Measurements from ENCODE around the gene PPP1R37.

PPP1R37 gene

DNA sequence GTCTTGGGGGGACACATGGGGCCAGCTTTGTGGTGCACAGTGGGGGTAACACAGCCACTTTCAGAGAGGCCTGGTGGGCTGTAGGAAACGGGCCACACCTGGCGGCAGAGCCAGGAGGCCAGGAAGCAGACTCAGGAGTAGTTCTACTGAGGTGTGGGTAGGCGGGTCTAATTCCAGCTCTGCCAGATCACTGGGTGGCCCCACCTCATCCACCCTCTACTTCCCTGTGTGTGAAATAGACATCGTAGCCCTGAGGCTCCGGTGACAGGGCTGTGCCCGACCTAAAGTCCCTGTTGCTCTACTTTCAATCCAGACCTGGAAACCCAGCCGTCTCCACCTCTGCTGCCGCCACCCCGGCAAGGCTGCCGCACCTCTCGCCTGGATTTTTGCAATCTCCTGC is 63.8 kb downstream of the PPP1R37 start:
- no peak for DNase-seq

DNA sequence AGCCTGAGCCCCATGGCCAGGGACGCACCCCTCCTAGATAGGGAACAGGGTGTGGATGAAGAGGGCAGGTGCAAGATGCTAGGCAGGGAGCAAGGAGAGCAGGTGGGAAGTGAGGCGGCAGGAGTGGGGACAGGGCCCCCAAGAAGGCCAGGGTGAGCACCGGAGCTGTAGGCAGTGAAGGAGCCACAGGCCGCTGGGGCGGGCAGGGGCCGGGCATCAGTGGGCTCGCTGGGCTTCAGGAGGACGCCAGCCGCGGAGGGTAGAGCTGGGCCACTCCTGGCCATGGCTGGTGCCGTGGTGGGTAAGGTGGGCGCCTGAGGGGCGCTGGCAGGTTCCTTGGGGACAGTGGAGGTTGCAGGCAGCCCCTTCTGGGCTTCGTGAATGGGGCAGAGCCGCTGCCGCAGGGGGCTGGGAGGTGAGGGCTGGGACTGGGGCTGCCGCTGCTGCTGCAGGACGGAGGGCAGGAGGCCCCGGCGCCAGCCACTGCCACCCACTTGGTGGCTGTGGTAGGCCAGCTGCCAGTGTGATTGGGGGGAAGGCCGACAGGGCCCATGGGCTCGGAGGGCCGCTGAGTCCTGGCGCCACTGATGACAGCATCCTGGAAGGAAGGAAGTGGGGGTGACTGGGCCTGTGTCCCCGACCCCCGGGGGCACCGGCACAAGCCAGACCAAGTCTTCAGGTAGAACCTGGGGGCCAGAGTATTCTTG is 65.7 kb downstream of the PPP1R37 start:
- no peak for DNase-seq

DNA sequence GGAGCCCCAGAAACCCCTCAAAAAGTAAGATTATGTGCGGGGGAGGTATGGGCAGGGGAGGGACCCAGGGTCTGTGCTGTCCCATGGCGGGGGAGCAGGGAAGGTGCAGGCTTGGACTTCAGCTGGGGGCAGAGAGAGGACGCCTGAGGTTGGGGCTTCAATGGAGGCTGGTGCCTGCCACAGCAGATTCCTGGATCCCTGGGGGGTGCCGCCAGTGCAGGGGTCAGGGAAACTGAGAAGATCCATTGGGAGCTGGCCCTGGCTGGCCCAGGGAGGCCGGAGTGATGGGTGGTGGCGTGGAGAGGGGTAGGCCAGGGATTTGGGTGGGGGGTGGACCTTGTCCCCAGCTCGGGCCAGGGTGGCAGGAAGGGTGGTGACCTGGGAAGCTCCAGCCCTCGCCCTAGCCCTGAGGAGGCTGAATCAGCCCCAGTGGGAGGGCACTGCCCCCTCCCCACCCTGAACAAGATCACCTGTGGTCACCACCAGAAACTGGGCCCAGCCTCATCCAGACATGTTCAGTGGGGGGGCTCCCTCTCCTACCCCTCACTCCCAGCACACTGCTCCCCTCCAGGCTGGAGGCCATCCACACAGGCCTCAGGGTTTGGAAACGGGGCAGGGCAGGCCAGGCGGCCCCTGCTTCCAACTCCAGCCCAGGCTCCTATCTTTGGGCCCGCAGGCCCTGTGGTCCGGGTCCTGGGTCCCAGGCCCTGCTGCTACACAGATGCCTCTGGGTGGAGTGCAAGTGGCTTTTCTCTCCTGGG is 66.4 kb downstream of the PPP1R37 start:
- DNase-seq = no peak

DNA sequence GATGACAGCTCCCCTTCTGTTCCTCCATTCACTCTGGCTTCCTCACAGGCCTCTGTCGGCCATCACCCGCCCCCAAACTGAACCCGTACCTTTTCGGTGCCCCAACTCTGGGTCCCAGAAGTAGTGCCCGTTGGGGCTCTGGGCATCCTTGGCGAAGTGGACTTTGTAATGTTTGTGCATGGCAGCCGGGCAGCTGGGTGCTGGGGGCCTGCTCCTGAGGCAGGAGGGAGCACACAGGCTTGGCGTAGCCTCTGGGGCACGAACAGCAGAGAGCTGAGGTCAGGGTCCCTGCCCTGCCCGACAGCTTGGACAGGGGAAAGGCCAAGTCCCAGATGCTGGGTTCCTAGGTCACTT is 67.0 kb downstream of the PPP1R37 start:
- DNase-seq = no peak

DNA sequence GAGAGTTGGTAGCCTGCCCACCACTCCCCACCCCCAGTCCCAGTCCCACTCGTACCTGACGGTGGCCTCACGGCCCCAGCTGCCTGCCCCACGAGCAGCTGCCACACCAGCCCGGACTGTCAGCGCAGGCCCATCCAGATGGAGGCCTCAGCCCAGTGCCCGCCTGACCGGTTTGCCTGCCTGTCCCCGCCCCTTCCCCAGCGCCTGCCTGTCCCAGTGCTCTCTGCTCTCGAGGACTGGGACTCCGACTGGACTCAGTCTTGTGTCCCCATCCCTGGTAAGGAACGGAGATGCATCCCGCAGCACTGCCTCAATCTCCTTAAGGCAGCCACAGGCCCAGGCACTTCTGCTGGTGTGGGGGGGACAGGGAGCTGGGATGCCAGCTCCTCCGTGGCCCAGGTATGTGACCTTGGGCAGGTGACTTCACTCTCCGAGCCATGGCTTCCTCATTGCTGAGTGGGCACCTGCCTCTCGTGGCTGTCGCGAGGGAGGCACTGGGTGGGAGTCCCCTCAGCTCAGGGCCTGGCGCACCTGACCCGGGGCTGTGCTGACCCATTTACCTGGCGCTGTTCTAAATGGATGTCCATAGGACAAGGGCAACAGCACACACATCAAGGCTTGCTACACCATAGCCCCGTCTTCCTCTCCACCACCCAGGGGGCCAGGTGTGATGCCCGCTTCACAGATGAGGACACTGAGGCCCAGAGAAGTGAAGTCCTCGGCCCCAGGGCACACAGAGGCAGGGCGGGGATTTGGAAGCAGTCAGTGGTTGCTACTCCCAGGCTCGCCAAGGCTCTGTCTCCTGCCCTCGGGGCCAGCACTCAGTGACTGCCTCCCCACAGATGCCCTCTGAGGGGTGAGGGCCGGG is 68.1 kb downstream of the PPP1R37 start, which contains the start of gene NKPD1:
Gene NKPD1 (minus strand): TSS at position 113 of the 868 bp plus-strand sequence. CDS start 832 bp downstream, outside the sequence.
- DNase-seq = no peak

DNA sequence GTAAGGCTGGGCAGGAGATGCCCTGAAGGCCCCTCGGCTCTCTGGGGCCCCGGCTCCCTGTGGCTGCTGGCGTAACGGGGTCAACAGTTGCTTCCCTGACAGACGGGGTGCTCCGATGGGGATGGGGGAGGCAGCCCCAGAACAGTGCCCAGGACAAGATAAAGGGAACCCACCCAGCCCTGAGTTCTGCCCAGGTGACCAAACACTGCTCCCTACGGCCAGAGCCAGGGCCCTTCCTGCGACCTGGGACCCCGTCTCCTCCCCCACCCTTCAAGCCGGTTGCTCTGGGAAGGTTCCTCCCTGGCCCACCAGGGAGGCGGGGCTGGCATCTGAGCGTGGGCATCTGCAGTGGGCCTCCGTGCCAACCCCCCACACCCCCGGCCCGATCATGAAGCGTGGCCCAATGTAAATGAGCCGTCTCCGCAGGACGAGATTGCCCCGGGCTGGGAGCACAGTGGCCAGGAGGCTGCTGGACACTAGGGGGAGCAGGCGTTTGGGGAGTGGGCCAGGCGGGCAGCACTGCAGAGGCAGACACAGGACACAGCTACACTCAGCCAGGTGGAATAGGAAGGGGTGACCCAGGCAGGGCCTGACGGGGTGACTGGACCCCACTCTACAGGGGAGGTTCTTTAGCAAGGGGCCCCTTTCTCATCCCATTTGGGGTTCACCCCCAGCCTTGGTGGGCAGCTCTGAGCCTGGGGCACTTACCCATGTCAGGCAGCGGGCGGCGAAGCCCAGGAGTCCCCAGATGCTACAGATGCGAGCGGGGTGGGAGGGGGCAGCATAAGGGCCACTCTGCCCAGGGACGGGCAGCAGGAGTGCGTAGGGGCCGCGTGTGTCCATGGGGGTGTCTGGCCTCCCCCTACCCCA is 69.0 kb downstream of the PPP1R37 start:
- no peak for DNase-seq

DNA sequence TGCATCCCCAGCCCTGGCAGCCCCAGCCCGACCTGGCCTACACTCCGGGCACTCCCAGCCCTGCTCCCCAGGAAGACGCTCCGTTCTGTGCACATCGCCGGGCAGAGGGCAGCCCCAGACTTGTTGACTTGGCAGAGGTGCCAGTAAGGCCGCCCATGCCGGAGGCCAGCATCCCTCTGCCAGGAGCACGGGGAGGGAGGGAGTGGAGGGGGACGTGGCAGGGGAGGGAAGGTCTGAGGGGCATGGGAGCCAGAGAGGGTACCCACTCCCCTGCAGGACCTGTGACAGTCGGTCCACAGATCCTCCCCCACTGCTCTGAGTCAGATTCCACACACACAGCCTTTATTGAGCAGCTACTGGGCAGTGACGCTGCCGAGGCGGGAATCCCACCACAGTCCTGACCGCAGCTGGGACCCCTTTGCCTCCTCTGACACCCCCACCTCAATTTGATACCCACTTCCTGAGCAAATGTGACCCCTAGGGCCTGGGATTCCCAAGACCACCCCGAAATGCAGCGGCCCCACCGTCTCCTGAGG is 69.7 kb downstream of the PPP1R37 start:
- no peak for DNase-seq

DNA sequence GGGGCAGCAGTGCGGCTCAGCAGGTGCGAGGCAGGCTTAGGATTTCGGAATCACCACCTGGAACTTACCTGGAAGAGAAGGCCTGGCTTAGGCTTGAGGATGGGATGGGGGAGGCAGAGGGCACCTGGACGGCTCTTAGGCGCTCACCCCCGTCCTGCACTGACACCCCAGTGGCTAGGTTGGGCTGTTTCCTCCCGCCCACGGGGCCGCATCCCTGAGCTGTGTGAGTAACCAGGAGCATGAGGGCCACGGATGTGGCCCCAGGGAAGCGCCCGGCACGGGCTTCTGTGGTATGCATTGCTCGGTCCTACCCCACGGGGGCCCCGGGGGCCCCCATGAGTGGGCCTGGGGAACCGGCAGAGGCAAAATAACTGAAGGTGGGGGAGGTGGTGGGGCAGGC is 70.2 kb downstream of the PPP1R37 start:
- no peak for DNase-seq

DNA sequence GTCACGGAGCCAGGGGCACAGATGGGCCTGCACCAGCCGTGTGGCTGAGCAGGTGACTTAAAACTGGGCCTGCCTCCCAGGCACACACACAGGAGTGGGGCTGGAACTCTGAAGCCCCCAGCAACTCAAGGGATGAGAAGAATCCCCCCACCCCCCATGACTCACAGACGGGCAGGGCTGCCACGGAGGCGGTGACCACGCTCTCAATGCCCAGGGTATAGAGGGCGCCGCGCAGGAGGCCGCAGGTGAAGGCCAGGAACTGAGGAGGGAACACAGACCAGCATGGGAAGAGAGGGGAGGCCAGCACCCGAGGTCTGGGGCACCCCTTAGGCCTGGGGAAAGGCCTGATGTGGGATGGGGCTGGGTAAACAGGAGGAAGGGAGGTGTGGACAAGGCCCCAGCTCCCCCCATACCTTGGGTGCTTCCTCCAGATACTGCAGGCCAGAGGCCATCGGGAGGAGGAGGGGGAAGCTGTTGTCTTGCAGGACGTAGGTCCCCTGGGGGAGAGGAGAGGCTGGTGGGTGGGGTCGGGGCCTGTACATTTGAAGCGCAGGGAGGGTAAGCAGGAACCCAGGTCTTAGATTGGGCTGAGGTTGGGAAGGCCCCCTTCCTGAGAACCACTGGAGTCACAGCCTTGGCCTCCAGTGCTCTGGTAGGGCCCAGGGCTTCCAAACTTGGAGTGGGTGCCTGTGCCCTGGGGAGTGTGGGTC is 70.9 kb downstream of the PPP1R37 start:
- no peak for DNase-seq

DNA sequence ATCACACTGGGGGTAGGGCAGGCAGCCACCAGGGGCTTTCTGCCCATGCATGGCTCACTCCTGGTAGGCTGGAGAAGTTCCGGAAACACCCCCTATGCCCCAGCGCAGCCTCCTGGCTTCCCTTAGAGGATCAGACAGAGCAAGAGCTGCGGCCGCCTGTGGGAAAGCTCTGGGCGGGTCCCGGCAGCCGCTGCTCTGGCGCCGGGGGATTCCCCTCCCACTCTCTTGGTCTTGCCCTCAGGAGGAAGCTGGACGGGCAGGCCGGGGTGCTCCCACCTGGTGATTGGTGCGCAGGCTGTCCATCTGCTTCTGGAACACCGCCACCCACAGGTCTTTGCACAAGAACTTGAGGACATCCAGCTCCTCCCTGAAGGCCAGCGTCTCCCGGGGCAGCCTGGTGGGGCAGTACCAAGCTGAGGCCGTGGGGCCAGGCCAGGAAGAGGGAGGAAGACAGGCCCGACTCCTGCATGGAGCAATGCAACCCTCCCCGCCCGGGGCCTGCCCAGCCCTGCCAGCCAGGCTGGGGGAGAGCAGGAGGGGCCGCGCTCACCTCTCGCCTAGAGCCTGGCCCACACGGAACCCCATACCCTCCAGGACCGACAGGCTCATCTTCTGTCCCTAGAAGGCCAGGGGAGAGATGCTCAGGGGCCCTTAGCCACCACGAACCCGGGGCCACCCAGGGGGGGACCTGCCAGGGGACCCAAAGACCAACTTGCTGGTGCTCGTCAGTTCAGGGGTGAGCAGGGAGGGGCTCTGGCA is 71.8 kb downstream of the PPP1R37 start:
- peak in 1 of 2 experiments; percentile 23 for DNase-seq

DNA sequence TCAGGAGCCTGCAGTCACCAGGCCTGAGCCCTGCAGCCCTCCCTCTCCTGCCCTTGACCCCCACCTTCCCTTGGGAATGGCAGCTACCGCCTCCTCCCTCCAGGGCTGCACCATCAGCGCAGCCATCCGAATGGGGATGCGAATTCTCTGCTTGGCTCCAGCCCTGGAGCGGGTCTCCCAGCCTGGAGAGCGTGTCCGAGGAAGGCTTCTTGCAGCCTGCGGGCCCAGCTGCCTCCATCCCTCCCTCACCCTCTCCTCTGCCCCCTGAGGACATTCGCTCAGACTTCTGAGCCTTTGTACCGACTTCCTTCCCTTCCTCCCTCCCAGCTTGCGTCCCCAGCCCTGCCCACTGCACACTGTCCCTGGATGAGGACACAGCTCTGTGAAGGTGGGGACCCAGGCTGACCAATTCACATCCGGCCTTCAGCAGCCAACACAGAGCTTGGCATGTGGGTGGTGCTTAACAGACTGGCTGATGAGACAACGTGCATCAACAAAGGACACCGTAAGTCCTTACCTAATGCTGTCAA is 73.8 kb downstream of the PPP1R37 start:
- DNase-seq = no peak

DNA sequence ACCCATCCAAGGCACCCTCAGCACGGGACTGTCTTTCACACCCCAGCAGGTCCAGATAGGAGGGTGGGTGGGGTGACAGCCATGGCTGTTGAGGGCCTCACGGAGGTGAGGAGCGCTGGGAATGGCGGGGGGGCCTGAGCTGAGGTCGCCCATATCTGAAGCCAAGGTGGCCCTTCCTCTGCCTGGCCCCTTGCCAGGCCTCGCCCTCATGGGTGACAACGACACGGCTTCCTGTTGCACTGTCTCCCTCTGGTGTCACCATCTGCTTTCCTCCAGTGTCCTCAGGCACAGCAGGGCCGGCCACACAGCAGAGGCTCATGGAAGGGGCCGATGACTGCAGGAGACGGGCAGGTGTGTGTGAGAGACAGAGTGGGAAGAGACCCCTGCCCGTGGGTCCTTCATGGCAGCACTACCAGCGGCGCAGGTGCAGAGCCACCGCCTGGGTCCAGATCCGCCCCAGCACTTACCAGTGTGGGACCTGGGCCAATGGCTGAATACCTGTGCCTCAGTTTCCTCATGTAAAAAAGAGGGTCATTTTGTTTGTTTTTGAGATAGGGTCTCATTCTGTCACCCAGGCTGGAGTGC is 75.9 kb downstream of the PPP1R37 start:
- no peak for DNase-seq

DNA sequence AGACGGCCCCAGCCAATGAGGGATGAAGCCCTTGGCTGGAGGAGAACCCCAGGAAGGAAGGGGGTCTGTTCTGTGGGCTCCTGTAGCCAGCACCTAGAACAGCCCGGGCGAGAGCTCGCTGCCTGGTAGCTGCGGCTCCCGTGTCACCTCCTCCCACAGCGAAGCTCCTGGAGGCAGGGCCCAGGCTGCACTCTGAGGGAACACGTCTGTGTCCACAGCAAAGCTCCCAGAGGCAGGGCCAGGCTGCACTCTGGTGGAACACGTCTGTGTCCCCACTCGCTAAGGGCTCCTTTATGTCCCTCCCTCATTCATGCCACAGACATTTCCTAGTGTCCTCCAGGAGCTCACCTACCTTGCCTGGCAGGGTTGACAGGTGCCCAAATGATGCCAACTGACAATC is 76.6 kb downstream of the PPP1R37 start:
- no peak for DNase-seq

DNA sequence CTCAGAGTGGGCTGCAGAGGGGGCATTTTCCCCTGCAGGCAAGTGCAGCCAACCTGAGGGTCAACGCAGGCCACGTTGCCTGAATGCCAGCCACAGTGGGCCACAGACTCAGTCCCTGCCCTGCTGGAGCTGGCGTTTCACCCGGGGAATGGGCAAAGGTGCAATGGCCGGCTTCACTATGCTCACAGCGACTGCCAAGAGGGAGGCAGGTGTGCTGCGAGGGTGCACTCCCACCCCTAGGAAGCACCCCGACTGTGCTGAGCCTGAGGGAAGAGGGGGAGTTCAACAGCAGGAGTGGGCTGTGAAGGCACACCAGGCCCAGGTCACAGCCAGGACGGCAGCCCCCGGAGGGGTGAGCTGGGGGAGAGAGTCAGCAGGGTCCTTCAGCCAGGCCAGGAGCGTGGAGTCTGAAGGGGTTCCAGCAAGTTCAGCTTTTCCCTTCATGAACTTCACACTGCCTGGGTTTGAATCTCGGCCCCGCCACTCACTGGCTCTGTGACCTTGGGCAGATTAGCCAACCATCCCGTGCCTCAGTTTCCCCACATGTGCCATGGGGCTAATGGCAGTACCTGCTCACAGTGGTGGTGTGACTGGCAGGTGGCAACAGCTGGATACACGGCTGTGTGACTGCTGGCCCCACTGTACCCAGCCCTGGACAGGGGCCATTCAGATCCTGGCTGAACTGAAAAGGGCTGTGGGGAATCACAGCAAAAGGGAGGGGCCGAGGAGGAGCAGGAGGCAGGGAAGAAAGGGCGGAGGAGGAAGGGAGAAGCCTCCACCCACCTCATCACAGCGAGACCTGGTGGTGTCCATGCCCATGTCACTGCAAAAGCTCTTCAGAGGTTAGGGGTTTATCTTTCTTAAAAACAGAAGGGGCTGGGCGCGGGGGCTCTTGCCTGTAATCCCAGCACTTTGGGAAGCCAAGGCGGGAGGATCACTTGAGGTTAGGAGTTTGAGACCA is 77.4 kb downstream of the PPP1R37 start:
- no peak for DNase-seq

DNA sequence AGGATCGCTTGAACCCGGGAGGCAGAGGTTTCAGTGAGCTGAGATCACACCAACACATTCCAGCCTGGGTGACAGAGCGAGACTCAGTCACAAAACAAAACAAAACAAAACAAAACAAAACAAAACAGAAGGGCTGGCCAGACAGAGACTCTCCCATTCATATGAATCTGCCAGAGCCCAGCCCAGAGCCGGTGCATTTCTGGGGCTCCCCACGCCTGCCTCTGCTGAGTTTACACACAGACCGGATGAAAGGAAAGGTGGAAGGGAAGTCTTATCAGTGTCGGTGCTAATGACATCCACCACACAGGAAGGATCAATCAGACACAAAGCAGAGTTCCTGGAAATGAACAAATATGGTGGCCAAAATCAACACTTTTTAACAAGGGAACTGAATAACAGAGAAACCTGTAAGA is 78.2 kb downstream of the PPP1R37 start:
- peak; percentile 45 to 49 for DNase-seq

DNA sequence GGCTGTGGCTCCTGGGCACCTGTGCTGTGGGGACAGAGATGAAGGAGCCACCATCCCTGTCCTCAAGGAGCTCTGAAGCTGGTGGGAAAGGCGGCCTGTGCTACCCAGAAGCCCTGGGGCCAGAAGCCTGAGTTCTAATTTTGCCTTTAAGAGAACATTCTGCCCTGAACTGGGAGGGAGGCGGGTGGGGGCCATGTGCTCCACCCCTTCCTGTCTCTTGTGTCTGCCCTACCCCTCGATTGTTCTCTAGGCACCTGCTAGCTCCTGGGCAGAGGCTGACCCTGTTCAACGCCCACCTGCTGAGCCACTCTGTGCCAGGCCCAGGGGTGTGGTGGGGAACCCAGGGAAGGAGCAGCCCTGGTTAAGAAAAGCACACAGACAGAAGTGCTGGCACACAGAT is 79.2 kb downstream of the PPP1R37 start:
- DNase-seq = no peak

DNA sequence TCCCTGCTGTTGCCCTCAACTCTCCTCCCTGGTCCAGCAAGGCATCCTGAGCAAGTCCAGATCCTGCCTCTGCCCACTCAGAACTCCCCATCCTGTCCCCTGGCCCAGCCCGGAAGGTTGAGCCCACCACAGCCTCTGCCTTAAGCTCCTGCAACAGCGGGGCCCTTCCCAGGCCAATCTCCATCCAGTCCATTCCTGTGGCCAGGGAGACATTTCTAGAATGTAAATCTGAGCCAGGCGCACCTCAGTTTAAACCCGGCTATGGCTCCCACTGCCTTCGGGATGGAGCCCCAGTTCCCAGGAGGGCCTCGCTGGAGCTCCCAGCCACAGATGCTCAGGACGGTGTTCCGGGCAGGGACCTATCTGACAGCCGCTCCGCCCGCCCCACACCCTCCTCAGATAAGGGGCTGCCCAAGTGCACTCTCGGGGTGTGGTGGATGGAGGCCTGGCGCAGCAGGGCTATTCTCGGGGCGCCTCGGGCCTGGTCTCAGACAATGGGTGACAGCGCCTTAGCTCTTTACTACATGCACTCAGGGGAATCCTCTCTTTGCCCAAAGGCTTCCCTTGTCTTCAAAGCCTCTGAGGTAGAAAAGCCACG is 79.7 kb downstream of the PPP1R37 start:
- no peak for DNase-seq

DNA sequence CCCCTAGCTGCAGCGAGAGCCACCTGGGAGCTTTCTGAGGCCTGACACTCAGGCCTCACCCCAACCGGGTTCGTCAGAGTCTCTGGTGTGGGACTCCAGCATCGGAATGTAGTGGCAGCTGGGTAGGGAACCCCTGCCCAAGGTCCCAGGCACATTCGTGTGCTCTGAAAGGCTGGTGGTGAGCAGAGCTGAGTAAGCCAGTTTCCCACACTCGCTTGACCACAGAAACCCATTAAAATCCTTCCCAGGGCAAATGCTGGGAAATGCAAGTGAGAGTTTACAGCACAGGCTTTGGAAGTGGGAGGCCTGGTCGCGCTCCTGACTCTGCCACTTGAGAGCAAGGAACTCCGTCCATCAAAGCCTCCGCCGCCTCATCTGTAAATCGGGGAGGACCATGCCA is 80.8 kb downstream of the PPP1R37 start:
- no peak for DNase-seq
